ENCODE data around the gene RIPOR2. TPM values are rescaled to one million over a fixed set of nuclear protein-coding genes. Genes with fewer than 3 reads are reported as not detected.
"Not testable (repeated sequence)": the region's sequence is repeated elsewhere in the genome, so short reads cannot be mapped to it uniquely, and the experiment has no call there.

Gene RIPOR2
- total RNA-seq, 2 experiments from 2014 or later: 21.0 to 23.5 TPM

DNA sequence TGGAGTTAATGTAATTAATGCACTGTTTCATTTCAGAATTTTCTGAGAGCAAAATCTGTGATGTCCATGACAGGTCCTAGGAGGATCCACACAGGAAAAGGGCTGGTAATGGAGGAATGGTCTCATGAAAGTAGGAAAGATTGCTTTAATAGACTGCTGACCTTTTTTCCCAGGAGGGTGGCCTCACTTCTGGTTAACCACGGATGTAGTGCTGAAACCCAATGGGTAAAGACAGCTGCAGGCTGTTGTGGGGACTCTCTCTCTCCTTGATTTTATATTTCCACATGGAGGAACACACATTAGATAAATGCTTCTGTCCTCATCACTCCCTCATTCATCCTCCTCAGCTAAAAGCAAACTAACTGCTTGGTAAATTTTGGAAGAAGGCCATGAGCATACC lies 23.6 kb upstream of the RIPOR2 start:
- ChIA-PET POLR2A (no interaction called here), CTCF (no interaction called here)

DNA sequence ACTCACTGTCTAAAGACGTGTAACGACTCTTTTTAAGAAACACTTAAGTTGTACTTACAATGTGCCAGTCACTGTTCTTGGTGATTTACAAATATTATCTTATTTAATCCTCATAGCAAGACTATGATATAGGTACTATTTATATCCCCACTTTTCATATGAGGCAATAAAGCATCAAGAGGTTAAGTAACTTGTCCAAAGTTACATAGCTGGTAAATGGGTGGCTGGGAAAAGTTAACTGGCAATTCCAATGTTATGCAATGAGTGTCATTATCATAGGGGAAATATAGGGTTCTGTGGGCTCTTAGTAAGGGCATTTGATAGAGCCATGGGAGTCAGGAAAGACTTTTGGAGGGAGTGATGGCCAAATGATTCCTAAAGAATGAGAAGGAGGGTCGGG lies 21.4 kb upstream of the RIPOR2 start:
- ChIA-PET POLR2A (no interaction called here), CTCF (interaction anchor here (1.3 kb wide), 1 partner anchor 39 kb away, joined by 3 read pairs; no protein-coding TSS in a partner anchor)

DNA sequence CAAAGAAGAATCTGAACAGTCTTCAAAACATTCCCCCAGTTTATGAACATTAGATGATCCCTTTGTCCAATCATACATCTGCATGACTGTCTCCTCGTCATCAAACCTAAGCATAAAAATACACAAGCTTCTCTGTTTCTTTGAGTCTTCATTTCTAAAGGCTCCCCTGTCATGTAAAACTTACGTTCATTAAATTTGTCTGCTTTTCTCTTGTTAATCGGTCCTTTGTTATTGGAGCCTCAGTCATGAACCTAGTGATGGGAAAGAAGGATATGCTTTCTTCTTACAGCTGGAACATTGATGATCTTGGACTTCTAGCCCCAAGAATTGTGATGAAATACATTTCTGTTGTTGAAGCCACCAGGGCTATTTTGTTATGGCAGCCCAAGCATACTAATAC lies 18.0 kb upstream of the RIPOR2 start:
- ChIA-PET POLR2A (no interaction called here), CTCF (interaction anchor here (1.3 kb wide), 1 partner anchor 87 kb away, joined by 3 read pairs; no protein-coding TSS in a partner anchor)

DNA sequence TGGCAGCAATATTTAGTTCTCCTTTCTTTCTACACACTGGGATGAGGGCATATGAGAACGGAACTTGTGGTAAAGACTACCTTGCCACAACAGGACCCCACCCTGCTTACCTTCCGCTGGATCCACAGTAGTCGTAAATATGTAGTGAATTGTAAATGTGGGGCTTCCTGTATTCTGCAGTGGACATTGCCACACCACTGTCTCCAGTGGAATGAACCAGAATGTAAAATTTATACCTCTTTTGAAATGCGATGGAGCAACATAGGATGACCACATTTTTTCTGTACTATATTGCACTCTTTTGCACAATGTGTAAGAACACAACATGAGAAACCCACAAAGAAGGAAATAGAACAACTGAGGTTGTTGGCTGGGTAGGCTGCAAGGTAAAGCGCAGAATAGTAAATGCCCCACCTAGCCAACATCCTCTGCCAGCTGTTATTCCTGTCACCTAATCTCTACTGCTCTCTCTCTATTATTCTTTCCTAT lies 16.1 kb upstream of the RIPOR2 start:
- POLR2A ChIA-PET: no interaction called here
- CTCF ChIA-PET: interaction anchor here (1.6 to 4.9 kb wide), 2 partner anchors 15 to 21 kb away, joined by 3 to 29 read pairs; partner anchors contain the start of gene RIPOR2

DNA sequence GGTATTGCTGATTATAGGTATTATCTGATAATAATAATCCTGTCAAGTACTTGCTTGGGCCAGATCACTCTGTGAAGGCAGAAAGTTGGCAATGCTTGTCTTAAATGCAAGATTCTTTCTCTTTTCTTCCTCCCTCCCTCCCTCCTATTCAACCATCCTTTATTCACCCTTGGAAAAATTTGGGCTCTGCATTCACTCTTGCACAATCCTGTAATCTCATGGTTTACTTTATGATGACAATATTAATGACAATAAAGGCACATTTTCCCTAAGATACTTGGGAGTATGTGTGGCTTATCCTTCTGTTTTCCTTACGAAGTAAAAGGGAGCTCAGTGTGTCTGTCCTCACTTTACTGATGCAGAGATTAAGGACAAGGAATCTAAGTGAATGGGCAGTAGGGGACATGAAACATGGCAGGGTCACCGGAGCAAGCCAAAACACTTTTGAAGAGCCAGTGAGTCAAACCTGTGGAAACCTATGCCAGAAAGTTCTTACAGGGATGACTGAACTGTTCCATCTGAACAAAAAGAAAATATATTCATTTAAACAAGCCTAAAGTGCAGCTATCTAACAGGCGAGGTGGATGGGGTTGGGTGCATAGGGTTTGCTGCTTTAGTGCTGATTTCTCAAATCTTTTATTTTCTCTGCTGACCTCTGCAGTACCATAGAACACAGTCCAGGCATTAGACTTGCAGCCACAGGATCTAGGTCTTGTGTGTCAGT lies 14.6 kb upstream of the RIPOR2 start:
- POLR2A ChIA-PET: interaction anchor here (0.8 to 1.3 kb wide), 2 partner anchors 13 to 14 kb away, joined by 3 to 5 read pairs; no protein-coding TSS in a partner anchor
- CTCF ChIA-PET: interaction anchor here (4.9 kb wide), 1 partner anchor 14 kb away, joined by 29 read pairs; the partner anchor contains the start of gene RIPOR2

DNA sequence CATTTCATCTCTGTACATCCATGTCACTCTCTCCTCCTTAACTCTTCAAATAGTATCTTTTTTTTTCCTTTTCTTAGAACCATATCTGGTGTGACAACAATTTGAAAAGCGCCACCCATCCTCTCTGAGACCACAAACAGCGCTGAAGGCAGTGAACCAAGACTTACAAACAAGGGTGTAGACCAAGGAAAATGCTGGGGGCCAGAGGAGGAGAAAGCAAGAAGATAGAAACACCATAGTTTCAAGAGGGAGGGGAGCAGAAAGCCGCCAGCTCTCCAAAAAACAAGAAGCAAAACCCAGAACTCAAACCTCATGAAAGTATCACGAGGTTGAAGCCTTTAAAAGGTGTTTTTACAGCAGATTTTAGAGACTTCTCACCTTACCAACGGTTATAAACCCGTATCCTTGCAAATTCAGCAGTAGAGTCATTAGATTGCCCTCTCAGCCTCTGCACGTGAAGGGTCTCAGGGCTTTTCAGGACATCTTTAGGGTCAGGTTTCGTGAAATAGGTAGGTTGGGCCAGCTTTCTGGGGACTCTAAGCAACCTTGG lies 13.3 kb upstream of the RIPOR2 start:
- POLR2A ChIA-PET: interaction anchor here (1.3 kb wide), 1 partner anchor 12 kb away, joined by 5 read pairs; no protein-coding TSS in a partner anchor
- CTCF ChIA-PET: interaction anchor here (1.1 to 4.9 kb wide), 4 partner anchors 10 to 125 kb away, joined by 3 to 29 read pairs (median 4); partner anchors contain the start of gene RIPOR2

DNA sequence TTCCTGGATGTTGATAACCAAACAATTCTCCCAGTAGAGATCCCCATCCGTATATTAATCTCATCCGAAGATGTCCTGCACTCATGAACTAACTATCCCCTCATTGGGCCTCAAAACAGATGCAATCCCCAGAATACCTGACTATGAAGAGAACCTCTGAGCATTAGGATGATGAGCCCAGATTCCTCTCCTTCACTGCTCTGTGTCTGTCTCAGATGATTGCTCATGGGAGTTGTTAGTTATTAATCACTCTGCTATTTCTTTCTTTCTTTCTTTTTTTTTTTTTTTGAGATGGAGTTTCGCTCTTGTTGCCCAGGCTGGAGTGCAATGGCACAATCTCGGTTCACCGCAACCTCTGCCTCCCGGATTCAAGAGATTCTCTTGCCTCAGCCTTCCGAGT lies 12.5 kb upstream of the RIPOR2 start:
- POLR2A ChIA-PET: not testable (repeated sequence)

DNA sequence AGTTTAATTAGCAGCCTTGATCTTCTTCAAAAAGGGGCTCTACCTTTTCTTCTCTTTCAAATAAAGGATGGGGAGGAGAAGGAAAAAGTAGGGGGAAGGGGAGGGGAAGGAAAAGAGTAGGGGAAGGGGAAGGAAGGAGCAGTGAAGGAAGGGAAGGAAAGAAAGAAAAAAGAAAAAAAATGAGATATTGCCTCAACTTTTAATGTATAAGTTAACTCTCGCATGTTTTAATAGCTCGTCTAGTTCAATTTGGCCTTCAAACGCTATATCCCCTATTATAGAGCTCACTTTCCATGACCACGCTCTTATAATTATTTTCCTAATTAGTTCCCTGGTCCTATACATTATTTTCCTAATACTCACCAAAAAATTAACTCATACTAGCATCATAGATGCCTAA lies 11.9 kb upstream of the RIPOR2 start:
- POLR2A ChIA-PET: no interaction called here
- CTCF ChIA-PET: interaction anchor here (1.7 kb wide), 1 partner anchor 123 kb away, joined by 3 read pairs; no protein-coding TSS in a partner anchor

More for the DNA sequence above, 12.5 kb upstream of the RIPOR2 start:
- CTCF ChIA-PET: interaction anchor here (0.6 to 4.9 kb wide), 6 partner anchors 9 to 124 kb away, joined by 3 to 29 read pairs (median 4); partner anchors contain the start of gene RIPOR2

DNA sequence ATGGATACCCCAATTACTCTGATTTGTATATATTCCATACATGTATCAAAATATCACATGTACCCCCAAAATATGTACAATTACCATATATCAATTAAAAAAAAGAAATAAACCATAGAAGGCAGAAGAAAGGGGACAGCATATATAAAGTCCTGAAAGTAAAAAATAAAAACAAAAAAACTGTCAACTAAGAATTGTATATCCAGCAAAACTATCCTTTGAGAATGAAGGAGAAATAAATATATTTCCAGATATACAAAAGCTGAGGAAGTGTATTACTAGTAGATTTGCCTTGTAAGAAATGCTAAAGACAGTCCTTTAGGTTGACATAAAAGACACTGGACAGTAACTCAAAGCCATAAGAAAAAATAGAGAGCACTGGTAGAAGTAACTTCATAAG lies 9.3 kb upstream of the RIPOR2 start:
- CTCF ChIA-PET: no interaction called here
- POLR2A ChIA-PET: no interaction called here

DNA sequence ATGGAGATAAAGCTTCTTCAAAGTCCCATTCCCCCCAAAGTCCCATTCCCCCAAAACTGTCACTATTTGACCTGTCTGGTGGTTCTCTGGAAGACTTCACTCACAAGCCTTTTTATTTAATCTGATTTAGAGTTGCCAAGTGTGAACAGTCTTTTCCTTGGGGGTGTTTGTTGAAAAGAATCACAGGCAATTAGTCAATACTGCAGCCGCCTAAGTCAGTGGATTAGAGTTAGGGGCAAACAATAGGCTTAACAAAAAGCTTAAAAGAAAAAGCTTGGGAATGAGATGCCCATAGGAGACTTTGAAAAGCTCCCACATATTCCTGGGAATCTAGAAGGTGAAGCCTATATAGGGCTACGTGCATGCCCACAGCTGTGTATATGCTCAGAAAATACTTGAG lies 8.0 kb upstream of the RIPOR2 start:
- POLR2A ChIA-PET: no interaction called here
- CTCF ChIA-PET: interaction anchor here (1.0 to 1.2 kb wide), 4 partner anchors 10 to 127 kb away, joined by 3 read pairs; no protein-coding TSS in a partner anchor

DNA sequence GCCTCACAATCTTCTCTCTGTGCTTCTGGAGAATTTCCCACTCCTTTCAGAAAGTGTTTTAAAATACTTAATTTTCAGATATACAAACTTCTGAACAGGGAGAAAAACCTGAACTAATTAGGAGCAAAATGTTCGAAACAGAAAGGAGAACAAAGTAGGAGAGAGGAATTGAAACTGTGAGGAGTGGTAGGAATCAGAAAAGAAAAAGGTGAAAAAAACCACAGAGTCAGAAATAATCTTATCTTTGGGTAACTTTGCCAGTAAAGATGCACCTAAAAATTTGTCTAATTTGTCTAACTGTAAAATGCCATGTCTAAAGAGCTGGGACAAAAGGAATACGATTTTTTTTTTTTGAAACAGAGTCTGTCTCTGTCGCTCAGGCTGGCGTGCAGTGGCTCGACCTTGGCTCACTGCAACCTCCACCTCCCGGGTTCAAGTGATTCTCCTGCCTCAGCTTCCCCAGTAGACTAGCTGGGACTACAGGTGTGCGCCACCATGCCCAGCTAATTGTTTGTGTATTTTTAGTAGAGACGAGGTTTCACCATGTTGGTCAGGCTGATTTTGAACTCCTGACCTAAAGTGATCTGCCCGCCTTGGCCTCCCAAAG lies 4.7 kb upstream of the RIPOR2 start:
- ChIA-PET POLR2A (no interaction called here), CTCF (no interaction called here)

DNA sequence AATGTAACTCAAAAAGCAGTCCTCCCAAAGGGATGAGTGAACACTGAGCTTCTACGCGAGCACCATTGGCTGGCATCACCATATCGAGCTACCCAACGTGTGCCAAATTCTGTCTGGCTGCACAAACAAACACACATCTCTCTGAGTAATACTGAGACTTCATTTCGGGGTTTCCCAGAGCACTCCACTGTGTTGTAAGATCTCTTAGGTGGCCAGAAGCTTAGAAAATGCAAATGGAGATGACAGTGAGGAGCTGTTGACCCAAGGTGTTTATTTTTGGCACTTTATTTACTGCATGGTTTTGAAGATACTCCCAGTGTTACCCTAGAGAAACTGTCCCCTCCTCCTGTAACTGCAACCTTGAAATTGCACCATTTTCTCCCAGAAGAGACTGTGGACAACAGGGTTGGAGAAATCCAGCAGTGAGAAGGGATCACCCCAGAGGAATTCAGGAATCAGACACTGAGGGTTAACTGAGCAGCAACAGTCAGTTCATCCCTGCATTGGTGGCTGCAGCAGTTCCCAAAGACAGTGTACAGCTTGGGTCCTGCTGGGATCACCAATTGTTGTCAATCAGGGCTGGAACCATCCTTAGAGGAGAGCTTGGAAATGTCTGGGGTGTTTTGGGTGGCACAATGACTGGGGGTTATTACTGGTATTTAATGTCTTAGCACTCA lies 1.0 kb upstream of the RIPOR2 start:
- ChIA-PET POLR2A (interaction anchor here (0.6 to 2.3 kb wide), 9 partner anchors 9 to 79 kb away, joined by 3 to 8 read pairs (median 5); no protein-coding TSS in a partner anchor), CTCF (interaction anchor here (0.8 to 7.5 kb wide), 11 partner anchors 9 to 90 kb away, joined by 3 to 54 read pairs (median 4); no protein-coding TSS in a partner anchor)

DNA sequence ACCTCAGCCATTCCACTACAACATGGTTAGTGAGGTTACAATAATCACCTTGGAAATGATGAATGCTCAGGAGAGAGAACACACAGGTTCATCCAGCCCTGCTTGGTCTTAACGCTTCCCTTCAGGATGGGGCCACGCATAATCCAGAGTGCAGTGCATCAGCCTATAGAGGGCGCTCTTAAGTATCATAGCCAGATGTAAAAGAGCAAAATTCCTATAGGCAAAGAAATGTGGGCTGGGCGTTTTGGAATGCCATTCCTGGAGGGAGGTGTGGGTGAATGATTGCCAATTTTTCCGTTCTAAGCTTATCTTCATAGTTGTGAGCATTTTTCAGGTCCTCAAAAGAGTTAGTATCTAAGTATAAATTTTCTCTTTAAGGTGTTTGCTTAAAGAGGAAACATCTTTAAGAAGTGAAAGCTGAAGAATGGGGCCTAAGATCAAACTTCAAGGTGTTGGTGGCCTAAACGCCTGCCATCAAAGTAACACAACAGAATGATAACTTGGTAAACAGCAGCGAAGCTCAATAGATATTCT lies 1.8 kb downstream of the RIPOR2 start:
- CTCF ChIA-PET: interaction anchor here (1.0 to 7.5 kb wide), 22 partner anchors 8 to 130 kb away, joined by 3 to 54 read pairs (median 5); no protein-coding TSS in a partner anchor
- POLR2A ChIA-PET: interaction anchor here (1.1 to 2.9 kb wide), 4 partner anchors 14 to 58 kb away, joined by 4 to 15 read pairs (median 6); no protein-coding TSS in a partner anchor

DNA sequence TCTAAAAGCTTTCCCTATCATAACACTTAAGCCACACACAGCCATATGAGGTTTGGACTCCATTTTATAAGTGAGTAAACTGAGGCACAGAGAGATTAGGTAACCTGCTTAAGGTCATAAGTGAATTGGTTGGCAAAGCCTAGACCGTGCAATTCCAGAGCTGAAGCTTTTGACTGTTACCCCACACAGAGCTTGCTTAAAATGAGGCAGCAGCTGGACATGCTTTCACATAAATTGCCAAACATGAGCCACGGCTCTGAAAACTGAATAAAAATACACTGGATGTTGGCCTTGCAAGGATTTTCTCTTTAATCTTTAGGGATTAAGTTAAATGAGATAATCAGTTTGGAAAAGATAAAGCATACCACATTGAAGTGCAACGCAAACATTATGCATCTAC lies 2.5 kb downstream of the RIPOR2 start:
- POLR2A ChIA-PET: interaction anchor here (1.1 to 2.9 kb wide), 4 partner anchors 14 to 59 kb away, joined by 4 to 15 read pairs (median 6); no protein-coding TSS in a partner anchor
- CTCF ChIA-PET: interaction anchor here (1.0 to 7.5 kb wide), 16 partner anchors 10 to 131 kb away, joined by 3 to 54 read pairs (median 5); no protein-coding TSS in a partner anchor

DNA sequence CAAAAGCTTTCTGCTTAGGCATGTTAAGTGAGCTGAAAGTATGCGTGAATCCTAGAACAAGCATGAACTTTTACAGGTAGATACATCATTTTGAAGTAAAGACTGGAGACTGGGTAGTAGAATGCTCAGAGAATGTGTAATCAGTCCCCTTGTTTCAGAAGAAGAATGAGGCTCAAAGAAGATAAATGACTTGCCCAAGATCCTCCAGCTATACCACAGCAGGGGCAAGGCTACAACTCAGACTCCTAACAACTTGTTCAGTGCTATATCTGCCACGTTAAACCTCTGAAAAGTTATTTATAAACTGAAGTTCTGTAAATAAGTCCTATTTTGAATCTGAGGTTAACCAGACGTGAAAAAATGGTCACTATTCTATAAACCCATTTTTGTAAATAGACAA lies 2.9 kb downstream of the RIPOR2 start:
- ChIA-PET POLR2A (interaction anchor here (1.6 to 2.9 kb wide), 3 partner anchors 13 to 42 kb away, joined by 5 to 15 read pairs (median 7); no protein-coding TSS in a partner anchor), CTCF (interaction anchor here (0.7 to 7.5 kb wide), 15 partner anchors 11 to 132 kb away, joined by 3 to 54 read pairs (median 5); no protein-coding TSS in a partner anchor)

DNA sequence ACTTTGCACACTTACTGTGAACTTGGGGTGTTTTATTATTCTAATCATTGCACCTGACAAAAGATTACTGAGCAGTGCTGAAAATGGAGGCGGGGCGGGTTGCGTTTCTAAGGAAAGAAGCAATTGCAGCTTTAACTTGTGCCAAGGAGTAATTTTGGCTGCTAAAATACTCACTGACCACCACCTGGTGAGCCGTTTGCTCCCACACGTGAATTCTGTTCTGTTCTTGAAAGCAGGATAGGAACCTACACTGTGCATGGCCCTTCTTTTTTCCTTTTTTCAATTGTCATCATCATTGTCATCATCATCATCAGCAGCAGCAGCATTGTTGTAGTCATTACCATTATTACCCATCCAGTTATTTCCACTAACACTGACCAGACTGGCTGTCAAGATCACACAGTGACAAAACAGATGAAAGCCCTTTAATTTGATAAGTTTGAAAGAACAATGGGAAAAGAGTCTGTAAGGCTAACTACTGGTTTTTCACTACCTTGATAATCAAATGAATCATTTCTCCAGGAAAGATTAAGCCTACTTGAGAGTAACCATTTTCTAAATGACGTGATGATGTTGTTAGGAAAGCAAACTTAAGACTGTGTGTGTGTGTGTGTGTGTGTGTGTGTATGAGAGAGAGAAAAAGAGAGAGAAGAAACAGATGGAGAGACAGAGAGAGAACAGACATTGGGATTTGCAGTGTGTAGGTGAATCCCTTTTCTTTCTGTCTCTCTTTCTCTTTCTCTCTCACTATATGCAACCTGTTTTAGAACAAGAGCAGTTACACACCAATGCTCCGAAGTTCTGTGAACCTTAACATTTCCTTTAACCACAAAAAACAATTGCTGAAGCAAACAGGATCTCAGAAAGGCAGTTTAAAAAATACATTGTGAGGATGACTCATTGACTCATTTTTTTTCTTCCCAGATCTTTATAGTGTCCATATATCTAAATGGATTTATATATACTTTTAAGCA lies 3.8 kb downstream of the RIPOR2 start:
- ChIA-PET CTCF (interaction anchor here (0.7 to 7.5 kb wide), 11 partner anchors 13 to 86 kb away, joined by 3 to 54 read pairs (median 5); no protein-coding TSS in a partner anchor), POLR2A (interaction anchor here (0.6 to 2.9 kb wide), 3 partner anchors 23 to 43 kb away, joined by 3 to 15 read pairs (median 5); no protein-coding TSS in a partner anchor)

DNA sequence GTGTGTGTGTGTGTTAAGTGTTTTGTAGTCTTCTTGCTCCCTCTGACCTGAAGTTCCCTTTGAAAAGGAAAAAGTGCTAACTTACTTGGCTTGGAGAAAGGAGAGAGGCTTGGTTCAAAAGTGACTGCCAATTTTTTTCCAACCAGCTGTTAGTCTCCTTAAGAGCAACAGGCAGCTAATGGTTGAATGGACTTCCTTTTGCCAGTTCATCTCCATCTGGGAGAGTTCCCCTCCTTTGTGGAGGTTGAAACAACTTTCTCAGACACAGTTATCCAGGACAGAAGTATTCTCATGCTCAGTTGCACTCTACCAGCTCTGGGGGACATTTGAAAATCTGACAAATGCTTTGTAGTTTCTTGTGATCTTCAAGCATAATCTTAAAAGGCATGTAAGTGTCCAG lies 4.5 kb downstream of the RIPOR2 start:
- CTCF ChIA-PET: interaction anchor here (0.8 to 1.0 kb wide), 2 partner anchors 20 to 74 kb away, joined by 3 to 5 read pairs; no protein-coding TSS in a partner anchor
- POLR2A ChIA-PET: interaction anchor here (0.6 kb wide), 1 partner anchor 22 kb away, joined by 3 read pairs; no protein-coding TSS in a partner anchor

Measured in activated CD8-positive, alpha-beta memory T cell treated with anti-CD3 and anti-CD28 coated beads for 36 hours (primary cell).